Osteocyte (in vitro differentiated cells): Measurements from ENCODE around the gene P3H4. TPM values are rescaled to one million over a fixed set of nuclear protein-coding genes. Genes with fewer than 3 reads are reported as not detected.

Experiments used
- DNase-seq: peaks from one replicate; pipeline ENCODE4 v3.0.0; 2021; ENCODE audit warnings: mixed read lengths; ENCODE audit not compliant: unreplicated experiment; ENCODE audit errors: extremely low spot score
- H3K27ac Mint-ChIP-seq: one replicate; pipeline ENCODE4 v1.8.0; 2021; ENCODE audit warnings: mild to moderate bottlenecking, mixed read lengths; ENCODE audit not compliant: unreplicated experiment
- H3K27me3 Mint-ChIP-seq: one replicate; pipeline ENCODE4 v1.8.0; 2021; ENCODE audit warnings: mixed read lengths; ENCODE audit not compliant: unreplicated experiment
- H3K36me3 Mint-ChIP-seq: one replicate; pipeline ENCODE4 v1.8.0; 2021; ENCODE audit warnings: mixed read lengths; ENCODE audit not compliant: unreplicated experiment
- H3K4me1 Mint-ChIP-seq: one replicate; pipeline ENCODE4 v1.8.0; 2021; ENCODE audit warnings: mixed read lengths; ENCODE audit not compliant: unreplicated experiment
- H3K4me3 Mint-ChIP-seq: one replicate; pipeline ENCODE4 v1.8.0; 2021; ENCODE audit warnings: mild to moderate bottlenecking, moderate library complexity, mixed read lengths; ENCODE audit not compliant: unreplicated experiment
- H3K9me3 Mint-ChIP-seq: one replicate; pipeline ENCODE4 v1.8.0; 2021; ENCODE audit warnings: mixed read lengths; ENCODE audit not compliant: unreplicated experiment
- total RNA-seq: library from RNA; stranded (reverse); gene quantifications from 2 replicates; pipeline ENCODE4 v1.2.1, GENCODE V29; 2021
- TF ChIP-seq, protein P1 (sequence below): fragments of 200-600 bp; sonication (generic); IDR thresholded peaks from 2 replicates; pipeline ENCODE4 v1.5.0; 2021; ENCODE audit warnings: antibody characterized with exemption, mild to moderate bottlenecking, moderate library complexity

Gene P3H4
- total RNA-seq, 1 donor from 2014 or later: 67.8 TPM

DNA sequence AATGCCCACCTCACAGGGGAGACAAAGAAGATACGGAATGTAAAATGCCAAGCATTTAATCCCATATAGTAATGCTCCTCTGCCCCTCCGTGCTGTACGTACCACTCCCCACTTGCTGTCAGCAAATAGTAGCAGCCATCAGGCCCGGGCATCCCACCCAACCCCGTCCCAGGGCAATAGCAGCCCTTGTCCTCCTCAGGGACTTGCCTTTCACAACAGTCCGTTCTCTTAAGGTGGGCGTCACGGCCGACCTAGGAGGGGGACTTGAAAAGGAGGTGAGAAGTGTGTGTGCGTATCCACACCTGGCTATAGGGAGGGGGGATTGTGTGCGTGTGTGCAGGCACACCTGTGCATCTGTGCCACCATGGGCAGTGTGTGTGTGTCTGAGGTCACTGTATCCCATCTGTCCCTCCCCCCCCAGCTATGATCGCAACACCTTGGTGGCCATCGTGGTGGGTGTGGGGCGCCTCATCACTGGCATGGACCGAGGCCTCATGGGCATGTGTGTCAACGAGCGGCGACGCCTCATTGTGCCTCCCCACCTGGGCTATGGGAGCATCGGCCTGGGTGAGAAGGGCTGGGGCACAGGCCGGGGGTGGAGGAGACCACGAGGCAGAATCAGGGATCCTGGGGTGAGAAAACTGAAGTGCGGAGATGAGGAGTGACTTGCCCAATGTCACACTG lies 5.0 kb upstream of the P3H4 start:
- TF ChIP-seq, protein P1, sequence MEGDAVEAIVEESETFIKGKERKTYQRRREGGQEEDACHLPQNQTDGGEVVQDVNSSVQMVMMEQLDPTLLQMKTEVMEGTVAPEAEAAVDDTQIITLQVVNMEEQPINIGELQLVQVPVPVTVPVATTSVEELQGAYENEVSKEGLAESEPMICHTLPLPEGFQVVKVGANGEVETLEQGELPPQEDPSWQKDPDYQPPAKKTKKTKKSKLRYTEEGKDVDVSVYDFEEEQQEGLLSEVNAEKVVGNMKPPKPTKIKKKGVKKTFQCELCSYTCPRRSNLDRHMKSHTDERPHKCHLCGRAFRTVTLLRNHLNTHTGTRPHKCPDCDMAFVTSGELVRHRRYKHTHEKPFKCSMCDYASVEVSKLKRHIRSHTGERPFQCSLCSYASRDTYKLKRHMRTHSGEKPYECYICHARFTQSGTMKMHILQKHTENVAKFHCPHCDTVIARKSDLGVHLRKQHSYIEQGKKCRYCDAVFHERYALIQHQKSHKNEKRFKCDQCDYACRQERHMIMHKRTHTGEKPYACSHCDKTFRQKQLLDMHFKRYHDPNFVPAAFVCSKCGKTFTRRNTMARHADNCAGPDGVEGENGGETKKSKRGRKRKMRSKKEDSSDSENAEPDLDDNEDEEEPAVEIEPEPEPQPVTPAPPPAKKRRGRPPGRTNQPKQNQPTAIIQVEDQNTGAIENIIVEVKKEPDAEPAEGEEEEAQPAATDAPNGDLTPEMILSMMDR: no peak
- H3K27me3 Mint-ChIP-seq: no peaks in the 10 kb centered on the region
- peaks cover 12% of the 10 kb centered on the region for H3K36me3 Mint-ChIP-seq
- DNase-seq: no peak
- H3K9me3 Mint-ChIP-seq: no peaks in the 10 kb centered on the region
- H3K27ac Mint-ChIP-seq: no peak overlapping the region
- H3K4me3 Mint-ChIP-seq: no peak overlapping the region
- peaks cover 21% of the 10 kb centered on the region for H3K4me1 Mint-ChIP-seq

DNA sequence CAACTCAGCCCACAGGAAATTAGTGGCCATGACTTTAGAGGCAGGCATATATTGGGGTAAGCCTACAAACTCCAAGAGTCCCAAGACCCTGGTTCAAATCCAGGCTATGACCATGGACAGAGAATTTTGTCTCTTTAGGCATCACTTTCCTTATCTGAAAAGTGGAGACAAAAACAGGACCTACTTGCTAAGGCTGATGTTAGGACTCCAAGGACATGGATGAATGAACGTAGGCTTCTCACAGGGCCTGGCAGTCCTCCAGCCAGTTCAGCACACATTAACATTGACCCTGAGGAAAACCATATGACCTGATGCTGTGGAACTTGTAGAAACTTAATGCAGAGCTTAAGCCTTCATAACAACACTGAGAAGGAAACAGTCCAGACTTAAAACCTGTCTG lies 2.4 kb upstream of the P3H4 start:
- Mint-ChIP-seq H3K27me3 (no peaks in the 10 kb centered on the region), H3K36me3 (peaks cover 18% of the 10 kb centered on the region), H3K4me3 (peak overlapping the region; percentile 99), H3K27ac (peak overlapping the region; percentile 90), H3K9me3 (no peaks in the 10 kb centered on the region), H3K4me1 (peaks cover 37% of the 10 kb centered on the region)
- TF ChIP-seq, protein P1: no peak
- DNase-seq: no peak

DNA sequence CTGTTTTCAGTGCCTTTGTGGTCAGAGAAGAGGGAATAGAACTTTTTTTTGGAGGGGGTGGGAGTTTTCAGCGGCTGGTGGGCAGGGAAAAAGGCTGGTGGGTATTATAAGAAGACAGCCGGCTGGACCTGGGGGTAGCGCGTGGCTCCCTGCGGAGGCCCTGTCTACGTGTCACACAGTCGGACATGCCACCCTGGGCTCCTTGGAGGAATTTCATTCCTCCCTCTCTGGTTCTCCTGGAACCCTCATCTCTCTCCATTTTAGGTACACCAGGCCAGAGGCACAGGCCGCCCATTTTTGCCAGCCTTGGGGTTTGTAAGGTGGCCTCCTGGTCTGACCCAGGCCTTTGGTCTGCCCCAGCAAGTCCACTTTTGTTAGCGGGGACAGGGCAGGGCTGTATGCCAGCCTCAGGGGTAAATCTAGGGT lies 2.0 kb upstream of the P3H4 start:
- Mint-ChIP-seq H3K27me3 (no peaks in the 10 kb centered on the region), H3K27ac (peak overlapping the region; percentile 90), H3K4me3 (peak overlapping the region; percentile 99), H3K4me1 (peaks cover 37% of the 10 kb centered on the region), H3K9me3 (no peaks in the 10 kb centered on the region), H3K36me3 (peaks cover 19% of the 10 kb centered on the region)
- DNase-seq: no peak
- TF ChIP-seq, protein P1: no peak

DNA sequence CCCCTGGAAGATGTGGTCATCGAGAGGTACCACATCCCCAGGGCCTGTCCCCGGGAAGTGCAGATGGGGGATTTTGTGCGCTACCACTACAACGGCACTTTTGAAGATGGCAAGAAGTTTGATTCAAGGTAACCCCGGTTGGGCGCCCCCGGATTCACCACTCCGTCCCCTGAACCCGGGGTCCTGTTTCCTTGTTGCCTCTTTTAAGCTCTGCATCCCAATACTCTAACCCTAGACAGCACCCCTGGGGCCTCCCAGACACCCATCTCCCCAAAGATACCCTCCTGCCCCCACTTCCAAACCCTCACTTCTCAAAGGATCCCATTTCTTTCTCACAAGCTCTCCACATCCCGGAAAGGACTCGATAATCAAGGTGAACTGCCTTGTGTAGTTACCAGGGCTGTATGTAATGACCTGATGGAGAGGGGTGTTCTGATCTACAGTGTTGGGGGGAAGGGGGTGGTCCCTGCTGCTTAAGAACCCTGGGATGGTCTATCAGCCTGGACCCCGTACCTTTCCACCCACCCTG lies 1.5 kb upstream of the P3H4 start:
- peaks cover 16% of the 10 kb centered on the region for H3K36me3 Mint-ChIP-seq
- H3K27ac Mint-ChIP-seq: peak overlapping the region; percentile 90
- H3K4me1 Mint-ChIP-seq: peaks cover 37% of the 10 kb centered on the region
- peak overlapping the region; percentile 99 for H3K4me3 Mint-ChIP-seq
- no peak for DNase-seq
- no peaks in the 10 kb centered on the region for H3K27me3 Mint-ChIP-seq
- TF ChIP-seq, protein P1: no peak
- no peaks in the 10 kb centered on the region for H3K9me3 Mint-ChIP-seq

DNA sequence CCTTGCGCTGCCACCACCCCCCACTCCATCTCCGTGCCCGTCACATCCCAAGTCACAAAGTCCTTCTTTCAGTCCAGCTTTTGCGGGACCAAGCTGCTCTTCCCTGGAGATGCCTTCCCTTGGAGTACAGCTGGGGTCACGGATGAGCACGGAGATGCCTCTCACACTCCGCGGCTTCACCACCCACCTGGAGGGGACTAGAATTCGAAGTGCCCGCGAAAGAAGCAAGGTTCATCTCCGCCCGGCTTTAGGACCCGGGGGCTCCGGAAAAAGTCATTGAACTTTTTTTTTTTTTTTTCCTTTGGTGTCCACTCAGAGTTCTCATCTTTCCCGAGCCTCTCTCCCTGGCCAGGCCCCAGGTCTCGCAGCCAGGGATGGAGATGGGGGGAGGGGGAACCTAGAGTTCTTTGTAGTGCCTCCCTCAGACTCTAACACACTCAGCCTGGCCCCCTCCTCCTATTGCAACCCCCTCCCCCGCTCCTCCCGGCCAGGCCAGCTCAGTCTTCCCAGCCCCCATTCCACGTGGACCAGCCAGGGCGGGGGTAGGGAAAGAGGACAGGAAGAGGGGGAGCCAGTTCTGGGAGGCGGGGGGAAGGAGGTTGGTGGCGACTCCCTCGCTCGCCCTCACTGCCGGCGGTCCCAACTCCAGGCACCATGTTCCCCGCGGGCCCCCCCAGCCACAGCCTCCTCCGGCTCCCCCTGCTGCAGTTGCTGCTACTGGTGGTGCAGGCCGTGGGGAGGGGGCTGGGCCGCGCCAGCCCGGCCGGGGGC lies 817 bp upstream of the P3H4 start, which contains the start of gene FKBP10:
TSS of gene FKBP10 (plus strand) at position 624 of the 771 bp plus-strand sequence. CDS start at position 655, 31 bp downstream.
- no peaks in the 10 kb centered on the region for H3K27me3 Mint-ChIP-seq
- H3K27ac Mint-ChIP-seq: peak within 1 kb of the TSS; percentile 90
- peak within 1 kb of the TSS; percentile 99 for H3K4me3 Mint-ChIP-seq
- H3K36me3 Mint-ChIP-seq: peaks cover 14% of the 10 kb centered on the region
- no peaks in the 10 kb centered on the region for H3K9me3 Mint-ChIP-seq
- DNase-seq: peak; percentile 92
- TF ChIP-seq, protein P1: no peak
- H3K4me1 Mint-ChIP-seq: peaks cover 37% of the 10 kb centered on the region
